ENCODE data around the gene TKT.
A peak's percentile ranks its signal among the peaks of the same experiment; 100 is the strongest.

The TKT gene

GRCh38 chr3:53200501-53201498, 55.0 kb downstream of the TKT start:
- no peak for TF ChIP-seq CTCF (conservative IDR thresholded peaks at IDR 0.05)
- TF ChIP-seq ZFX (IDR thresholded peaks at IDR 0.05) = no peak
- no peak overlapping the region for H3K27ac ChIP-seq

- no peak overlapping the region for H3K27ac ChIP-seq
- no peak; the same call in 1 of the 2 replicates for TF ChIP-seq CTCF (conservative IDR thresholded peaks at IDR 0.05)
- no peak for TF ChIP-seq ZFX (IDR thresholded peaks at IDR 0.05)
These were observed 56.0 kb downstream of the TKT start for GRCh38 chr3:53199834-53200233.

GRCh38 chr3:53198996-53199395, 56.8 kb downstream of the TKT start:
- H3K27ac ChIP-seq = no peak overlapping the region
- TF ChIP-seq CTCF (conservative IDR thresholded peaks at IDR 0.05) (no peak), ZFX (IDR thresholded peaks at IDR 0.05) (no peak)

GRCh38 chr3:53198256-53198977, 57.4 kb downstream of the TKT start:
- no peak overlapping the region for H3K27ac ChIP-seq
- TF ChIP-seq CTCF (conservative IDR thresholded peaks at IDR 0.05) (no peak), ZFX (IDR thresholded peaks at IDR 0.05) (no peak)

GRCh38 chr3:53196575-53197407, 59.0 kb downstream of the TKT start:
- no peak for TF ChIP-seq CTCF (conservative IDR thresholded peaks at IDR 0.05)
- no peak for TF ChIP-seq ZFX (IDR thresholded peaks at IDR 0.05)
- no peak overlapping the region for H3K27ac ChIP-seq

GRCh38 chr3:53195602-53196574, 59.9 kb downstream of the TKT start:
- TF ChIP-seq ZFX (IDR thresholded peaks at IDR 0.05) = no peak
- TF ChIP-seq CTCF (conservative IDR thresholded peaks at IDR 0.05) = peak; percentile 96
- no peak overlapping the region for H3K27ac ChIP-seq
